Neural progenitor cell (in vitro differentiated cells): ENCODE data around the gene B9D1.

Experiments used
- EZH2phosphoT487 ChIP-seq: fragments of 200-600 bp; sonication (generic); IDR thresholded peaks from 2 replicates; pipeline ENCODE4 v1.6.1; 2017; ENCODE audit warnings: antibody characterized with exemption
- TF ChIP-seq, protein P1 (sequence below): fragments of 200-600 bp; sonication (generic); IDR thresholded peaks from 2 replicates; pipeline ENCODE4 v1.5.1; 2017; ENCODE audit warnings: antibody characterized with exemption, mild to moderate bottlenecking

DNA sequence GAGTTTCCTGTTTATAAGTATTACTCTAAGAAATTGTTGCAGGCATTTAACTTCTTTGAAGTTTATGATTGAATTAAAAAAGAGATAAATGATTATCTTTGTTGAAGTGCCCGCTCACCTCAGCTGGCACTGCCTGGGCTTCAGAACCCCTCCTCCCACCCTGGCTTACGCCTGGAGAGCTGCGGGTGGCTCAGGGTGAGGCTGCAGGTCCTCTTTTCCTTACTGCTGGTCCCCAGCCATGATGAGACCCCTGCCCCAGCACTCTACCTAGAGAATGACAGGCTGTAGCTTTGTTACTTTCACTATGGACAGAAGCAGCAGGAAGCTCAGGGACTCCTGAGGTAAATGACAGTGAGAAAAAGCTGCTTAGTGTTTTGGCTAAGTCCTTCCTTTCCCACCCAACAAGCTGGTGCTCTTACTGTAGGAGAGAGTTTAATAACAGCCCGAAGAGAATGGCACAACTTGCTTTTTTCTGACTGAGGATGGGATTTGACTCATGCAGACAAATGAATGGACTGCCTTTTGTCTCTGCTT is 63.2 kb downstream of the B9D1 start:
- TF ChIP-seq, protein P1, sequence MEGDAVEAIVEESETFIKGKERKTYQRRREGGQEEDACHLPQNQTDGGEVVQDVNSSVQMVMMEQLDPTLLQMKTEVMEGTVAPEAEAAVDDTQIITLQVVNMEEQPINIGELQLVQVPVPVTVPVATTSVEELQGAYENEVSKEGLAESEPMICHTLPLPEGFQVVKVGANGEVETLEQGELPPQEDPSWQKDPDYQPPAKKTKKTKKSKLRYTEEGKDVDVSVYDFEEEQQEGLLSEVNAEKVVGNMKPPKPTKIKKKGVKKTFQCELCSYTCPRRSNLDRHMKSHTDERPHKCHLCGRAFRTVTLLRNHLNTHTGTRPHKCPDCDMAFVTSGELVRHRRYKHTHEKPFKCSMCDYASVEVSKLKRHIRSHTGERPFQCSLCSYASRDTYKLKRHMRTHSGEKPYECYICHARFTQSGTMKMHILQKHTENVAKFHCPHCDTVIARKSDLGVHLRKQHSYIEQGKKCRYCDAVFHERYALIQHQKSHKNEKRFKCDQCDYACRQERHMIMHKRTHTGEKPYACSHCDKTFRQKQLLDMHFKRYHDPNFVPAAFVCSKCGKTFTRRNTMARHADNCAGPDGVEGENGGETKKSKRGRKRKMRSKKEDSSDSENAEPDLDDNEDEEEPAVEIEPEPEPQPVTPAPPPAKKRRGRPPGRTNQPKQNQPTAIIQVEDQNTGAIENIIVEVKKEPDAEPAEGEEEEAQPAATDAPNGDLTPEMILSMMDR, result no peak
- TF ChIP-seq EZH2phosphoT487, result no peak
